Testis (tissue), 3 donors: ENCODE results near the gene PRMT7. TPM values are rescaled to one million over a fixed set of nuclear protein-coding genes. Genes with fewer than 3 reads are reported as not detected.
A peak's percentile ranks its signal among the peaks of the same experiment; 100 is the strongest.

Experiments
- DNase-seq: peaks from one replicate; pipeline ENCODE4 v3.0.0-alpha.2; 2019
- H3K27ac ChIP-seq, 2 donors: fragments of 200-600 bp; sonication (generic); one replicate each; pipeline ENCODE4 v1.5.1; 2019
- H3K27me3 ChIP-seq: fragments of 200-600 bp; sonication (generic); one replicate; pipeline ENCODE4 v1.5.1; 2019
- H3K36me3 ChIP-seq: fragments of 200-600 bp; sonication (generic); one replicate; pipeline ENCODE4 v1.5.1; 2017; ENCODE audit warnings: low read depth; ENCODE audit errors: missing control alignments
- H3K4me1 ChIP-seq: fragments of 200-600 bp; sonication (generic); one replicate; pipeline ENCODE4 v1.5.1; 2019
- H3K4me3 ChIP-seq, 2 donors: fragments of 200-600 bp; sonication (generic); one replicate each; pipeline ENCODE4 v1.5.1; 2017 to 2019
- H3K9me3 ChIP-seq: fragments of 200-600 bp; sonication (generic); one replicate; pipeline ENCODE4 v1.5.1; 2017
- CTCF ChIP-seq, 3 experiments: fragments of 450-650 bp in 2 of 3; fragments of 200-600 bp in 1 of 3; sonication (generic) in 1 of 3; IDR thresholded peaks; one replicate each; pipeline ENCODE4 v1.5.1; 2016 to 2019; ENCODE audit warnings: antibody characterized with exemption in 3 of 3, mild to moderate bottlenecking in 2 of 3, moderate library complexity in 1 of 3
- POLR2A ChIP-seq: fragments of 450-650 bp; IDR thresholded peaks from one replicate; pipeline ENCODE4 v1.6.1; 2017; ENCODE audit warnings: antibody characterized with exemption, mild to moderate bottlenecking, moderate library complexity
- WGBS, 2 donors: methylation state at CpG; one replicate each; pipeline ENCODE4 v1.1.5; 2018; 5-methylcytosine and 5-hydroxymethylcytosine counted together
- intact Hi-C: fragments of 100-400 bp; cut with DNase I; formaldehyde crosslinking; loops from one replicate; pipeline ENCODE4 v1.15.1; 2023; ENCODE audit warnings: low total_unique reads
- polyA plus RNA-seq: library from polyadenylated mRNA; stranded (reverse); fragments of 350-450 nt; fragmentation: Illumina TruSeq; extraction: RNeasy Lipid Tissue Mini Kit (QIAGEN cat#74804); gene quantifications from one replicate; pipeline ENCODE4 v1.2.3, GENCODE V29; 2014; ENCODE audit warnings: low read depth, low replicate concordance; ENCODE audit not compliant: insufficient read depth
- total RNA-seq, 2 donors: library from RNA; depleted of rRNA; stranded (reverse); fragments of >200 nt; gene quantifications; one replicate each; pipeline ENCODE4 v1.2.3, GENCODE V29; 2016

The PRMT7 gene
- total and polyA plus RNA-seq, 3 donors from 2014 or later: 47.9 to 111 (median 99.3) TPM

GRCh38 chr16:68299571-68300453, 11.0 kb upstream of the PRMT7 start:
- intact Hi-C loops: no loop called here
- Histone ChIP-seq H3K27ac (peak overlapping the region in 1 of 2 donors; percentile 5), H3K9me3 (no peaks in the 10 kb centered on the region), H3K36me3 (no peaks in the 10 kb centered on the region), H3K4me3 (no peak overlapping the region), H3K27me3 (no peaks in the 10 kb centered on the region), H3K4me1 (peaks cover 6% of the 10 kb centered on the region)
- 79% methylated on average over 11 of the region's 11 CpGs for WGBS, 2 donors
- no peak for TF ChIP-seq POLR2A
- no peak for TF ChIP-seq CTCF (IDR thresholded peaks at IDR 0.05)
- DNase-seq: no peak

GRCh38 chr16:68300734-68301459, 9.9 kb upstream of the PRMT7 start:
- no peak for DNase-seq
- Histone ChIP-seq H3K9me3 (no peaks in the 10 kb centered on the region), H3K36me3 (no peaks in the 10 kb centered on the region), H3K4me1 (peaks cover 6% of the 10 kb centered on the region), H3K4me3 (no peak overlapping the region), H3K27ac (no peak overlapping the region), H3K27me3 (no peaks in the 10 kb centered on the region)
- WGBS, 2 donors: 88 to 89% methylated on average over 7 of the region's 7 CpGs
- no peak for TF ChIP-seq CTCF (IDR thresholded peaks at IDR 0.05)
- no peak for TF ChIP-seq POLR2A
- intact Hi-C loops: no loop called here

GRCh38 chr16:68306633-68307032, 4.2 kb upstream of the PRMT7 start:
- intact Hi-C loops: no loop called here
- no peaks in the 10 kb centered on the region for H3K27me3 ChIP-seq
- TF ChIP-seq CTCF (IDR thresholded peaks at IDR 0.05): no peak
- WGBS, 2 donors: 93 to 97% methylated on average over 3 of the region's 3 CpGs
- no peaks in the 10 kb centered on the region for H3K36me3 ChIP-seq
- no peaks in the 10 kb centered on the region for H3K9me3 ChIP-seq
- peaks cover 7% of the 10 kb centered on the region for H3K4me1 ChIP-seq
- no peak overlapping the region for H3K4me3 ChIP-seq
- no peak for DNase-seq
- no peak overlapping the region for H3K27ac ChIP-seq

- H3K27me3 ChIP-seq: no peaks in the 10 kb centered on the region
- peaks cover 7% of the 10 kb centered on the region for H3K4me1 ChIP-seq
- H3K9me3 ChIP-seq: no peaks in the 10 kb centered on the region
- peak overlapping the region in 1 of 2 donors; percentile 31 for H3K27ac ChIP-seq
- DNase-seq: no peak
- intact Hi-C loops: loop anchor here (5.0 kb wide), 1 partner anchor 47 kb away; the partner anchor contains the start of gene SLC7A6
- WGBS, 2 donors: 27 to 30% methylated on average over 6 of the region's 6 CpGs
- H3K36me3 ChIP-seq: no peaks in the 10 kb centered on the region
- H3K4me3 ChIP-seq: peak overlapping the region; percentile 67 to 92
- TF ChIP-seq CTCF (IDR thresholded peaks at IDR 0.05) (no peak), POLR2A (no peak)
Observed at GRCh38 chr16:68309799-68310198, 1.0 kb upstream of the PRMT7 start.
